Inferior parietal cortex (tissue), 1 donor: ENCODE measurements around the gene GLT8D1.

Source experiments
- DNase-seq: peaks from one replicate; pipeline ENCODE4 v3.0.0-alpha.2; 2016; ENCODE audit errors: extremely low spot score

The GLT8D1 gene

GRCh38 chr3:52712291-52713212 lies 7.0 kb upstream of the GLT8D1 start:
- DNase-seq, result no peak

- no peak for DNase-seq
These were observed 4.9 kb upstream of the GLT8D1 start for GRCh38 chr3:52710512-52710911.

GRCh38 chr3:52707585-52707984 lies 2.0 kb upstream of the GLT8D1 start:
- no peak for DNase-seq

GRCh38 chr3:52705438-52705687 lies 228 bp downstream of the GLT8D1 start:
- DNase-seq, result no peak

- no peak for DNase-seq
These were observed 767 bp downstream of the GLT8D1 start for GRCh38 chr3:52704611-52705437.

GRCh38 chr3:52703341-52703740 lies 2.2 kb downstream of the GLT8D1 start:
- no peak for DNase-seq

GRCh38 chr3:52697632-52697965 lies 8.0 kb downstream of the GLT8D1 start:
- DNase-seq, result no peak

- no peak for DNase-seq
These were observed 8.6 kb downstream of the GLT8D1 start for GRCh38 chr3:52696830-52697631.

- DNase-seq, result no peak
These were observed 9.6 kb downstream of the GLT8D1 start for GRCh38 chr3:52695798-52696671.

GRCh38 chr3:52694528-52695189 lies 10.9 kb downstream of the GLT8D1 start:
- DNase-seq, result no peak

- DNase-seq, result no peak
These were observed 12.5 kb downstream of the GLT8D1 start for GRCh38 chr3:52693071-52693470.

GRCh38 chr3:52690560-52690959 lies 15.0 kb downstream of the GLT8D1 start:
- DNase-seq, result no peak

- no peak for DNase-seq
These were observed 16.4 kb downstream of the GLT8D1 start for GRCh38 chr3:52689151-52689550.

GRCh38 chr3:52688266-52688665 lies 17.3 kb downstream of the GLT8D1 start:
- DNase-seq, result no peak

GRCh38 chr3:52685709-52686691 lies 19.6 kb downstream of the GLT8D1 start, which contains the start of the genes GNL3 and PBRM1:
Gene GNL3 (plus strand): TSS chr3:52686032. CDS start chr3:52686093, 61 bp downstream.
Gene PBRM1 (minus strand): TSS chr3:52685913.
- DNase-seq, result peak; percentile 96

GRCh38 chr3:52685285-52685708 lies 20.3 kb downstream of the GLT8D1 start:
- DNase-seq, result peak; percentile 63

- no peak for DNase-seq
These were observed 21.4 kb downstream of the GLT8D1 start for GRCh38 chr3:52684184-52684583.

- no peak for DNase-seq
These were observed 22.0 kb downstream of the GLT8D1 start for GRCh38 chr3:52683611-52684010.

GRCh38 chr3:52682016-52682415 lies 23.6 kb downstream of the GLT8D1 start:
- no peak for DNase-seq
